SJSA1 (cell line): ENCODE data around the gene RC3H1. TPM values are rescaled to one million over a fixed set of nuclear protein-coding genes. Genes with fewer than 3 reads are reported as not detected.
A peak's percentile ranks its signal among the peaks of the same experiment; 100 is the strongest.
"Not testable (repeated sequence)": the region's sequence is repeated elsewhere in the genome, so short reads cannot be mapped to it uniquely, and the experiment has no call there.

ENCODE experiments used
- DNase-seq, 2 experiments: peaks; one replicate each; pipeline ENCODE4 v3.0.0-alpha.2; 2015 to 2020; ENCODE audit warnings: low spot score in 2 of 2, low read depth in 1 of 2
- H3K27ac ChIP-seq: fragments of 250-450 bp; sonication (Bioruptor Pico); 2 replicates; pipeline ENCODE4 v1.5.1; 2020; ENCODE audit warnings: mild to moderate bottlenecking, moderate library complexity
- H3K27me3 ChIP-seq: fragments of 250-450 bp; sonication (Bioruptor Pico); replicated peaks from 2 replicates; pipeline ENCODE4 v1.5.1; 2020; ENCODE audit warnings: mild to moderate bottlenecking, moderate library complexity
- H3K36me3 ChIP-seq: fragments of 250-450 bp; sonication (Bioruptor Pico); 2 replicates; pipeline ENCODE4 v1.5.1; 2020; ENCODE audit warnings: mild to moderate bottlenecking
- H3K4me1 ChIP-seq: fragments of 250-450 bp; sonication (Bioruptor Pico); replicated peaks from 2 replicates; pipeline ENCODE4 v1.6.1; 2021; ENCODE audit warnings: mild to moderate bottlenecking
- H3K4me3 ChIP-seq: fragments of 250-450 bp; sonication (Bioruptor Pico); 2 replicates; pipeline ENCODE4 v1.5.1; 2020; ENCODE audit warnings: mild to moderate bottlenecking
- H3K9me3 ChIP-seq: fragments of 250-450 bp; sonication (Bioruptor Pico); replicated peaks from 2 replicates; pipeline ENCODE4 v1.5.1; 2020; ENCODE audit warnings: mild to moderate bottlenecking
- total RNA-seq: library from RNA; depleted of rRNA; stranded (reverse); fragments of >200 nt; shearing (Covaris generic); gene quantifications from 2 replicates; pipeline ENCODE4 v1.2.3, GENCODE V29; 2014

The RC3H1 gene
- total RNA-seq, 1 experiment from 2014 or later: 15.0 TPM

GRCh38 chr1:174042509-174042908 lies 20.4 kb upstream of the RC3H1 start:
- H3K9me3 ChIP-seq, DNase-seq, H3K36me3 ChIP-seq, H3K4me1 ChIP-seq, H3K27ac ChIP-seq, H3K4me3 ChIP-seq, H3K27me3 ChIP-seq: not testable (repeated sequence)

GRCh38 chr1:174041369-174041768 lies 19.2 kb upstream of the RC3H1 start:
- DNase-seq: no peak
- Histone ChIP-seq H3K9me3 (no peaks in the 10 kb centered on the region), H3K27ac (no peak overlapping the region), H3K4me1 (no peaks in the 10 kb centered on the region), H3K36me3 (no peaks in the 10 kb centered on the region), H3K4me3 (no peak overlapping the region), H3K27me3 (no peaks in the 10 kb centered on the region)

DNA sequence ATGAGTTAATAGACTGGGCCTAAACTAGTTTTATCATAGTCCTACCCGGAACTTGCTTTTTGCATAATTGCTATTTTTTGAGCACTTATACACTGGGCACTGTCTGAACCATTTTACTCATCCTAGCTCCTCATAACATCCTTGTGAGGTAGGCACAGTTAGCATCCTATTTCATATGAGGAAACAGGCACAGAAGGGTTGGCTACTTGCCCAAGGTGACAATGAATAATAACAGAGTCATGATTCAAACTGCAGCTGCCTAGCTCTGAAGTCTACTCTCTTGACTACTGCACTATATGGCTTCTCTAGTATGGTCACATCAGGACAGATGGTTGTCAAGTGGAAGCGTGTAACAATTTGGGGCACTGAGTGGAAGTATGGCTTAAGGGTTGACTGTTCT lies 18.2 kb upstream of the RC3H1 start:
- H3K36me3 ChIP-seq: no peaks in the 10 kb centered on the region
- no peak overlapping the region for H3K4me3 ChIP-seq
- no peak for DNase-seq
- H3K9me3 ChIP-seq: no peaks in the 10 kb centered on the region
- no peak overlapping the region for H3K27ac ChIP-seq
- H3K27me3 ChIP-seq: no peaks in the 10 kb centered on the region
- peaks cover 5% of the 10 kb centered on the region for H3K4me1 ChIP-seq

- peaks cover 10% of the 10 kb centered on the region for H3K4me1 ChIP-seq
- no peaks in the 10 kb centered on the region for H3K27me3 ChIP-seq
- DNase-seq: no peak
- H3K36me3 ChIP-seq: no peaks in the 10 kb centered on the region
- no peak overlapping the region for H3K4me3 ChIP-seq
- no peak overlapping the region for H3K27ac ChIP-seq
- H3K9me3 ChIP-seq: no peaks in the 10 kb centered on the region
These were observed 16.9 kb upstream of the RC3H1 start for GRCh38 chr1:174039027-174039426.

GRCh38 chr1:174036798-174037197 lies 14.6 kb upstream of the RC3H1 start:
- Histone ChIP-seq H3K27me3 (no peaks in the 10 kb centered on the region), H3K27ac (no peak overlapping the region), H3K36me3 (no peaks in the 10 kb centered on the region), H3K4me3 (no peak overlapping the region), H3K9me3 (no peaks in the 10 kb centered on the region), H3K4me1 (peaks cover 25% of the 10 kb centered on the region)
- DNase-seq: no peak

- Histone ChIP-seq H3K4me3 (no peak overlapping the region), H3K9me3 (no peaks in the 10 kb centered on the region), H3K27ac (no peak overlapping the region), H3K4me1 (peaks cover 25% of the 10 kb centered on the region), H3K36me3 (no peaks in the 10 kb centered on the region), H3K27me3 (no peaks in the 10 kb centered on the region)
- no peak for DNase-seq
These were observed 14.0 kb upstream of the RC3H1 start for GRCh38 chr1:174036204-174036603.

DNA sequence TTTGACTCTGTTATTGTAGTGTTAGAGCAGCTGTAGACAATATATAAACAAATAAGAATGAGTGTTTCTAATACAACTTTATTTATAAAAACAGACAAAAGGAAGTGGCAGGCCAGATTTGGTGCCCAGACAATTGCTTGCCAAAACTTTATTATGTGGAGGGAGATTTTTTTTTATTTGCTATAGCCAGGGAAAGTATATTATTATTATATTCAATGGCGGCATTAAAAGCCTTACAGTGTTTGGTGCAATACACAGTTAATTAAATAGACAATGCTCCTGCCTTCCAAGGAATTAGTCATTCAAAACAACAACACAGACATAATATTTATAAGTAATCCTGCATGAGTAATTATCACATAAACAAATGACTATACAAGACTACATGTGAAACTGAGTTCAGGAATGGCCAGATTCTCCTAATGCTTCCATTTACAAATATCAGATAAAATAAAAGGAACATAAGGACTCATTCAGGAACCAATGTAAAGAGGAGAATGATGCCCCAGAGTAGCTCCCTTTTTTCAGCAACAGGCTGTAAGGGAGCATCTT lies 10.6 kb upstream of the RC3H1 start:
- peak overlapping the region; percentile 28 for H3K27ac ChIP-seq
- peaks cover 29% of the 10 kb centered on the region for H3K4me1 ChIP-seq
- H3K36me3 ChIP-seq: no peaks in the 10 kb centered on the region
- H3K27me3 ChIP-seq: no peaks in the 10 kb centered on the region
- H3K4me3 ChIP-seq: no peak overlapping the region
- H3K9me3 ChIP-seq: no peaks in the 10 kb centered on the region
- peak in 1 of 2 experiments; percentile 77 for DNase-seq

DNA sequence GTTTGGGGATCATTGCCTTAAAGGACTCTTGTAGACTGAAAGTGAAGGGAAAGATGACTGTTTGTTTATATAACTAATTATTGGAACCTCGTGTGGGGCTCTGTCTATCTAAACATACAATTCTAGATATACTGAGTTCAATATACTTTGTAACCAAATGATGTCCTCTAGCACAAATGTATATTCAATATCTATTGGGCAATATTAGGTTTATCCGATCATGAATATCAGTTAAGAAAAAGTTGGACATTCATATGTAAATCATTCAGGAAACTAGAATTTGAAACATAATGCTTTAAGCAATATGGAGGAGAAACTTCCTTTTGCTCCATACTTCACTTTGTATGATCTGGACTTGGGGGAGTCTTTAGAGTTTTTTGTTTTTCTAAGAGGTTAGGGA lies 8.9 kb upstream of the RC3H1 start:
- Histone ChIP-seq H3K36me3 (no peaks in the 10 kb centered on the region), H3K9me3 (no peaks in the 10 kb centered on the region), H3K27ac (no peak overlapping the region), H3K4me3 (no peak overlapping the region), H3K4me1 (peaks cover 29% of the 10 kb centered on the region), H3K27me3 (no peaks in the 10 kb centered on the region)
- no peak for DNase-seq

- H3K27ac ChIP-seq: no peak overlapping the region
- no peaks in the 10 kb centered on the region for H3K27me3 ChIP-seq
- H3K4me1 ChIP-seq: peaks cover 19% of the 10 kb centered on the region
- H3K4me3 ChIP-seq: no peak overlapping the region
- DNase-seq: no peak
- no peaks in the 10 kb centered on the region for H3K36me3 ChIP-seq
- H3K9me3 ChIP-seq: no peaks in the 10 kb centered on the region
These were observed 6.3 kb upstream of the RC3H1 start for GRCh38 chr1:174028495-174028894.

GRCh38 chr1:174023440-174023839 lies 1.3 kb upstream of the RC3H1 start:
- no peak overlapping the region for H3K4me3 ChIP-seq
- H3K9me3 ChIP-seq: no peaks in the 10 kb centered on the region
- H3K27ac ChIP-seq: peak overlapping the region; percentile 92
- H3K4me1 ChIP-seq: peaks cover 22% of the 10 kb centered on the region
- DNase-seq: peak in 1 of 2 experiments; percentile 44
- H3K27me3 ChIP-seq: no peaks in the 10 kb centered on the region
- H3K36me3 ChIP-seq: peaks cover 9% of the 10 kb centered on the region

GRCh38 chr1:174022976-174023277 lies 770 bp upstream of the RC3H1 start:
- Histone ChIP-seq H3K36me3 (peaks cover 9% of the 10 kb centered on the region), H3K27me3 (no peaks in the 10 kb centered on the region), H3K4me1 (peaks cover 22% of the 10 kb centered on the region), H3K9me3 (no peaks in the 10 kb centered on the region), H3K4me3 (peak overlapping the region; percentile 94), H3K27ac (peak overlapping the region; percentile 92)
- no peak for DNase-seq

DNA sequence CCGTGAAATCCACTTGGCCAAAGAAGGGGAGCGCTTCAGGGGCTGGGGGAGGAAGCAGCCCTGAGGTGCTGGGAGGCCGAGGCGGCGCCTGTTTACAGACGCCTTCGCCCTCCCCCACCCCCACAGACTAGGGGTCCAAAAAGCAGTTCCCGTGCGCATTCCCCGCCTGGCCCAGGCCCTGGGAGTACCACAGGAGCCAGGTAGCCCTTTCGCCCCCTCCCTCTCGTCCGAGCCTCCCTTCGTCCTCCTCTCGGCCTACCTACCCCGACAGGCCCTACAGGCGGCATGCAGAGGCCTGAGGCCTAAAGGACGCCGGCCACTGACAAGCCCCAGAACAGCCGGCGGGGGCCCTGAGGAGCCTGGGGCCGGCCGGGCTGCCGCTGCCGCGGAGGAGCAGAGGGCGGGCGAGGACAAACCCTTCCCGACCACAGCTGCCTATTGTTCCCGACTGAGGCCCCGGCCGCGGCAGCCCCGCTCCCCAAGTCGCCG lies 522 bp downstream of the RC3H1 start:
- H3K36me3 ChIP-seq: peaks cover 9% of the 10 kb centered on the region
- DNase-seq: peak in 1 of 2 experiments; percentile 53

GRCh38 chr1:174018565-174018964 lies 3.6 kb downstream of the RC3H1 start:
- Histone ChIP-seq H3K27ac (no peak overlapping the region), H3K4me3 (no peak overlapping the region), H3K36me3 (peaks cover 13% of the 10 kb centered on the region), H3K9me3 (no peaks in the 10 kb centered on the region), H3K4me1 (peaks cover 27% of the 10 kb centered on the region), H3K27me3 (no peaks in the 10 kb centered on the region)
- no peak for DNase-seq

More for the DNA sequence above, 522 bp downstream of the RC3H1 start:
- H3K4me1 ChIP-seq: peaks cover 29% of the 10 kb centered on the region
- H3K27ac ChIP-seq: peak overlapping the region; percentile 92
- no peaks in the 10 kb centered on the region for H3K9me3 ChIP-seq
- H3K27me3 ChIP-seq: no peaks in the 10 kb centered on the region
- peak overlapping the region; percentile 94 for H3K4me3 ChIP-seq

- peak in 1 of 2 experiments; percentile 45 for DNase-seq
- no peaks in the 10 kb centered on the region for H3K27me3 ChIP-seq
- H3K4me3 ChIP-seq: no peak overlapping the region
These were observed 4.8 kb downstream of the RC3H1 start for GRCh38 chr1:174017231-174017970.

More at GRCh38 chr1:174017231-174017970, 4.8 kb downstream of the RC3H1 start:
- Histone ChIP-seq H3K4me1 (peaks cover 16% of the 10 kb centered on the region), H3K36me3 (peaks cover 13% of the 10 kb centered on the region), H3K9me3 (no peaks in the 10 kb centered on the region), H3K27ac (no peak overlapping the region)
